ENCODE measurements around the gene SPOCK1.
"Not testable (repeated sequence)": the region's sequence is repeated elsewhere in the genome, so short reads cannot be mapped to it uniquely, and the experiment has no call there.

SPOCK1 gene

DNA sequence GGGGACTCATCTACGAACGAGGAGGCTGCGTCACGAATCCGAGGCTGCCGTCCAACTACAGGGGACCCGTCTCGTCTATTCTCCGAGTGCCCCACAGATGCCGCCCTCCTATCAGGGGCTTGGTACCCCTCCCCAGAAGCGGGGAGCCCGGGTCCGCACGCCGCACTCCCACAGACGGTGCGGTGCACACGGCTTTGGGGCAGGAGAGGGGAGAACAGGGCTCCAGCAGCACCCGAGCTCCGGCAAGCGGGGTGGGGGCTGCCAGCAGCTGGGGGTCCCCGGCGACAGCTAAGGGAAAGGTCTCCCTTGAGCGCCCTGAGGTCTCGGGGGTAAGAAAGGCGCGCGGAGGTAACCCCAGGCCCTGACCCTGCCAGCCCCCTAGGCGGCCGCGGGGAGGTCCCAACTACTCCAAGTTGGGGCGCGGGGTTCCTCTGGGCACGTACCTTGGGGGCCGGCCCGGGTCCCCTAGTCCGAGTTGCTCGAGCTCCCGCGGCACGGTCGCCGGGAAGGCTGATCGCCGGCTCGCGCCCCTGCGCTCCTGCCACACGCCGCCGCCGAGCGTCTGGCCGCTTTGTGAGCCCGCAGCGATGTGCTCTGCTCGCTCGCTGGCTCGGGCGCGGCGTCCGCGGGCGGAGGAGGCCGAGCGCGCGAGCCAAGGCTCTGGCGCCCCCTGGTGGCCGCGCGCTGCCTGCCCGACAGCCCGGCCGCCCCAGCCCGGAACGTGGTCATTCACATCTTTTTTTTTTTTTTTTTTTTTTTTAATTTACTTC lies at the start of gene SPOCK1:
TSS of gene SPOCK1 (minus strand) at position 591 of the 770 bp plus-strand sequence.
- H3K4me3 Mint-ChIP-seq: no peak within 1 kb of the TSS
- H3K27ac Mint-ChIP-seq: no peak within 1 kb of the TSS
- peaks cover 22% of the 10 kb centered on the region for H3K27me3 Mint-ChIP-seq
- H3K4me1 Mint-ChIP-seq (ENCODE audit: low read depth): no peaks in the 10 kb centered on the region
- no peaks in the 10 kb centered on the region for H3K9me3 Mint-ChIP-seq (ENCODE audit: low read depth)
- no peaks in the 10 kb centered on the region for H3K36me3 Mint-ChIP-seq

DNA sequence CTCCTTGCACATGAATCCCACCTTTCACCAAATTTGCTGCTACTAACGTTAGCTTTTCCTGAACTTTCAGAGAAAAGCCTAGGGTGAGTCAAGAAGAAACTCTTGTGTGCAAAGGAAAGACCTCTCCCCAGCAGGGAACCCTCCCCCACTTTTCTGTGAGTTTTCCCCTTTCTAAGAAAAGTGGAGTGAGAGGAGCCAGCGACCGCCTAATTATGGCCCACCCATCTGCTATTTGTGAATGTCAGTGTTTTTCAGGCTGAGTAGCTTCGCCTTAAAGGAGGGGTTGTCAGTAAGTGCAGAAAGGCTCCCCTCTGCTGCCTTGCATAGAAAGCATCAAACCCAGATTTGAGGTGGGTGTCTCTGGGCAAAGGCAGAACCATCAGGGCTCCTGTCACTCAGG lies 46.8 kb upstream of the SPOCK1 start:
- Mint-ChIP-seq H3K4me1 (ENCODE audit: low read depth) (no peaks in the 10 kb centered on the region), H3K27me3 (peaks cover 22% of the 10 kb centered on the region), H3K4me3 (no peak overlapping the region), H3K9me3 (ENCODE audit: low read depth) (peaks cover 10% of the 10 kb centered on the region), H3K27ac (no peak overlapping the region), H3K36me3 (peaks cover 2% of the 10 kb centered on the region)

DNA sequence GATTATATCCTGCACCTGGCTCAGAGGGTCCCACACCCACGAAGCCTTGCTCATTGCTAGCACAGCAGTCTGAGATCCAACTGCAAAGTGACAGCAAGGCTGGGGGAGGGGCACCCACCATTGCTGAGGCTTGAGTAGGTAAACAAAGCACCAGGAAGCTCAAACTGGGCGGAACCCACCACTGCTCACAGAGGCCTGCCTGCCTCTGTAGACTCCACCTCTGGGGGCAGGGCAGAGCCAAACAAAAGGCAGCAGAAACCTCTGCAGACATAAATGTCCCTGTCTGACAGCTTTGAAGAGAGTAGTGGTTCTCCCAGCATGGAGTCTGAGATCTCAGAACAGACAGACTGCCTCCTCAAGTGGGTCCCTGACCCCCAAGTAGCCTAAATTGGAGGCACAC lies 36.3 kb upstream of the SPOCK1 start:
- not testable (repeated sequence) for H3K4me3 Mint-ChIP-seq; H3K27me3 Mint-ChIP-seq; H3K4me1 Mint-ChIP-seq (ENCODE audit: low read depth); H3K9me3 Mint-ChIP-seq (ENCODE audit: low read depth); H3K27ac Mint-ChIP-seq; H3K36me3 Mint-ChIP-seq

DNA sequence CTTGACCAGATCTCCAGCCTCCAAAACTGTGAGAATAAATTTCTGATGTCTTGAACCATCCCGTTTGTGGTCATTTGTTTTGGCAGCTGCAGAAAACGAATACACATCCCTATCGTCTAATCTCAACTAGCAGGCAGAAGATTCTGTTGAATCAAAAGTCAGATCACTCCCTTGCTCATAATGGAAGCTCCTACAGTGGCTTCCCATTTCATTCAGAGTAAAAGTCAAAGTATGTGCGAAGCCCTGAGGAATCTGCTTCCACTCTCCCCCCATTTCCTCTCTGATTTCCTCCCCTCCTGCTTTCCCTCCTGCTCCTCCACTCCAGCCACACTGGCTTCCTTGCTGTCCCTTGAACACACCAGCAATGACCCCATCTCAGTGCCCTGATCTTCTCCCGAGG lies 34.8 kb upstream of the SPOCK1 start:
- Mint-ChIP-seq H3K27ac (no peak overlapping the region), H3K9me3 (ENCODE audit: low read depth) (peaks cover 5% of the 10 kb centered on the region), H3K4me3 (no peak overlapping the region), H3K4me1 (ENCODE audit: low read depth) (no peaks in the 10 kb centered on the region), H3K36me3 (no peaks in the 10 kb centered on the region), H3K27me3 (no peaks in the 10 kb centered on the region)

DNA sequence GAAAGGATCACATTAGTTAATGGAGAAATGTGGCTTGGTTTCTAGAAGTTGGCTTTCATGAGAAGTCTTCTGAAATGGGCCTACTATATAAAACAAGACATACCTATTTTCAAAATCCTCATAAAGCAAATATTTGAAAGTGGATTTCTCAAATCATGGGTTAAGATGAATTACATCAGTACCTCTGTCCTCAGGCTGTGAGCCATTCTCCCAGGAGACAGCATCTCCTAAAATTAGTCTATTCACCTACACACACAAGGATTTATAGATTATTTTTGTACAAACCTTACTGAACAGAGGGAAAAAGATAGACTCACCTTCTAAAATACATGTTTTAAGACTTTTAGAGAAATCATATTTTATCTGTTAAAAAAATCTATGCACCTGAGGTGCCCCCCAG lies 32.1 kb upstream of the SPOCK1 start:
- peaks cover 2% of the 10 kb centered on the region for H3K27me3 Mint-ChIP-seq
- no peak overlapping the region for H3K27ac Mint-ChIP-seq
- H3K4me3 Mint-ChIP-seq: no peak overlapping the region
- no peaks in the 10 kb centered on the region for H3K36me3 Mint-ChIP-seq
- peaks cover 5% of the 10 kb centered on the region for H3K9me3 Mint-ChIP-seq (ENCODE audit: low read depth)
- no peaks in the 10 kb centered on the region for H3K4me1 Mint-ChIP-seq (ENCODE audit: low read depth)

DNA sequence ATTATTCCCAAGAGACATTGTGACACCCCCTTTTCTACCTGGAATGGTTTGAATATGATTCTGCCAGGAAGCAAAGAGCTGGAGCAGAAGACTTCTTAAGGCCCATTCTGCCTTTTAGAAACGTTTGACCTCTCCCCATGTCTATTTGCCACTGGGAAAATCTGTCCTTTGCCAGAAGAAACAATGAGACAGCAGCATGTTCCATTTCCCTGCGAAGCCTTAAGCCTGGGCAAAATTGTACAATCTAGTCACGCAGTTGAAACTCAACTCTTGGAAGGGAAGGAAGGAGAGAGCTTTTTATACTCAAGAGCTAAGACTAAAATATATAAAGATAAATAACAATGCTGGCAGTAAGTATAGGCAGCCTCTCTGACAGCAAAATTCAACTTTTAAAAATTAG lies 22.1 kb upstream of the SPOCK1 start:
- Mint-ChIP-seq H3K4me3 (no peak overlapping the region), H3K27ac (no peak overlapping the region), H3K36me3 (no peaks in the 10 kb centered on the region), H3K4me1 (ENCODE audit: low read depth) (no peaks in the 10 kb centered on the region), H3K9me3 (ENCODE audit: low read depth) (no peaks in the 10 kb centered on the region), H3K27me3 (peaks cover 22% of the 10 kb centered on the region)

DNA sequence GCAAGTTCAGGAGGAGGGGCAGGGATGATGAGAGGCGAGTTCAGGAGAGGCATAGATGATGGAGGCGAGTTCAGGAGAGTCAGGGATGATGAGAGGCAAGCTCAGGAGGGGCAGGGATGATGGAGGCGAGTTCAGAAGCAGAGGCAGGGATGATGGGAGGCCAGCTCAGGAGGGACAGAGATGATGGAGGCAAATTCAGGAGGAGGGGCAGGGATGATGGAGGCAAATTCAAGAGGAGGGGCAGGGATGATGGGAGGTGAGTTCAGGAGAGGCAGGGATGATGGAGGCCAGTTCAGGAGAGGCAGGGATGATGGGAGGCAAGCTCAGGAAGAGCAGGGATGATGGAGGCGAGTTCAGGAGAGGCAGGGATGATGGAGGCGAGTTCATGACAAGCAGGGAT lies 17.8 kb upstream of the SPOCK1 start:
- H3K36me3 Mint-ChIP-seq: no peaks in the 10 kb centered on the region
- no peak overlapping the region for H3K4me3 Mint-ChIP-seq
- H3K27me3 Mint-ChIP-seq: peaks cover 28% of the 10 kb centered on the region
- no peaks in the 10 kb centered on the region for H3K4me1 Mint-ChIP-seq (ENCODE audit: low read depth)
- H3K9me3 Mint-ChIP-seq (ENCODE audit: low read depth): no peaks in the 10 kb centered on the region
- no peak overlapping the region for H3K27ac Mint-ChIP-seq

DNA sequence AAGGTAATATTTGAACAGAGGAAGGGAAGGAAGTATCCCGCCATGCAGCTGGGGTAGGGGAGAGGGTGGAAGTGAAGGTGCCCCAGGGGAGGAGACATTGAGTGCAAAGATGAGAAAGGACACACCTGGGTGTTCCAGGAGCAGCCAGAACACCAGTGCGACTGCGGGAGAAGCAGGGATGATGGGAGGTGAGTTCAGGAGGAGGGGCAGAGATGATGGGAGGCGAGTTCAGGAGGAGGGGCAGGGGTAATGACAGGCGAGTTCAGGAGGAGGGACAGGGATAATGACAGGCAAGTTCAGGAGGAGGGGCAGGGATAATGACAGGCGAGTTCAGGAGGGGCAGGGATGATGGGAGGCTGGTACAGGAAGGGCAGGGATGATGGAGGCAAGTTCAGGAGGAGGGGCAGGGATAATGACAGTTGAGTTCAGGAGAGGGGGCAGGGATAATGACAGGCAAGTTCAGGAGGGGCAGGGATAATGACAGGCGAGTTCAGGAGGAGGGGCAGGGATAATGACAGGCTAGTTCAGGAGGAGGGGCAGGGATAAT lies 17.2 kb upstream of the SPOCK1 start:
- Mint-ChIP-seq H3K4me1 (ENCODE audit: low read depth) (no peaks in the 10 kb centered on the region), H3K9me3 (ENCODE audit: low read depth) (peaks cover 5% of the 10 kb centered on the region), H3K4me3 (no peak overlapping the region), H3K36me3 (no peaks in the 10 kb centered on the region), H3K27ac (no peak overlapping the region), H3K27me3 (peaks cover 32% of the 10 kb centered on the region)

DNA sequence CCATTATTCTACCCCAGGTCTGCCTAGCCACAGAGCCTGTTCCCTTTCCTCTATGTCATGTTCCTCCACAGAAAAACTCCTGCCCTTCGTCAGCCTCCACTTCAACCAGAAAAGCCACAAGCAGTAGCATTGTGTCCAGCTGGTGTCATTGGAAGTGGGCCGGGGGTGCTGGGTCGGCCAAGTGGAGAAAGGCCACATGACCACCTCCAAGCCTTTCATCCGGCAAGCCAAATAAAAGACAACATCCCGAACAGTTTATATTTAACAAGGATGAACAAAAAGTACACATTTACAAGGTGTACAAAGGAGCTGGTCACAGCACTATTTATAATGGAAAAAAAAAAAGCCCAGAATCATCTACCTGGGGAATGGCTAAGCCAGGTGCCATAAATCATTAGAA lies 16.1 kb upstream of the SPOCK1 start:
- Mint-ChIP-seq H3K27ac (no peak overlapping the region), H3K4me3 (no peak overlapping the region), H3K4me1 (ENCODE audit: low read depth) (no peaks in the 10 kb centered on the region), H3K27me3 (peaks cover 32% of the 10 kb centered on the region), H3K9me3 (ENCODE audit: low read depth) (peaks cover 5% of the 10 kb centered on the region), H3K36me3 (no peaks in the 10 kb centered on the region)

DNA sequence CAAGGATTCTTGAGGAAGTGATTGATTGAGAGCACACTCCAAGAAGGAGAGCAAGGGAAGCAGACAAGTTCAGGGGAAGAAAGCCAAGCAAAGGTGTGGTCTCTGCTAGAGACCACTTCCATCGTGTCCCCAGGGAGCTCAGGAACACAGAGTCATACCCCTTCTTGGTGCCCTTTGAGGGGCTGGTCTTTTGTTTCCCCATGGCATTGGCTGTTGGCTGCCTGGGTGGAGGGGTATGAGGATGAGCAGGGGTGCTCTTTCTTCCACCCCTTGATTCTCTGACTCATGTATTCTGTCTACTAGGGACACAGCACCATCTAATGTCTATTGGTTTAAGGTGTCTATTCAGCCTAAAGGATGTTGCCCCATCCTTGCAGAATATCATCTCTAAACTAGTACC lies 11.5 kb upstream of the SPOCK1 start:
- H3K4me3 Mint-ChIP-seq: no peak overlapping the region
- H3K27ac Mint-ChIP-seq: no peak overlapping the region
- H3K36me3 Mint-ChIP-seq: no peaks in the 10 kb centered on the region
- H3K27me3 Mint-ChIP-seq: peaks cover 29% of the 10 kb centered on the region
- H3K4me1 Mint-ChIP-seq (ENCODE audit: low read depth): no peaks in the 10 kb centered on the region
- peaks cover 5% of the 10 kb centered on the region for H3K9me3 Mint-ChIP-seq (ENCODE audit: low read depth)

DNA sequence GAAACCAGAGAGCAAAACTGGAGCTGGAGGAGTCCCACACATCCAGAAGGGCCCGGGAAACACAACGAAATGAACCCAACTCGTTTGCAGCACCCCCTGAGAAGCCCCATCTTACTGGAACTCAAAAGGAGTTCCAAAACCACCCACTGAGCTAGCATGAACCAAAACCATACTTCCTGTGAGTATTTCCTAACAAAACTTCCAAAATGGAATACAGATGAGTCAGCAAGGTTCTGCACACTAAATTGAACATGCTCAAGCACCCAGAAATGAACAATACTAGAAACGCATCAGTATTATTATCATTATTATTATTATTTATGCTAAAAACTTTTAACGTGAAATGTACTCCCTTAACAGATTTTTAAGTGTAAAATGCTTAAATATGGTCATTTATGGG lies 8.0 kb upstream of the SPOCK1 start:
- Mint-ChIP-seq H3K27ac (no peak overlapping the region), H3K27me3 (peaks cover 29% of the 10 kb centered on the region)

DNA sequence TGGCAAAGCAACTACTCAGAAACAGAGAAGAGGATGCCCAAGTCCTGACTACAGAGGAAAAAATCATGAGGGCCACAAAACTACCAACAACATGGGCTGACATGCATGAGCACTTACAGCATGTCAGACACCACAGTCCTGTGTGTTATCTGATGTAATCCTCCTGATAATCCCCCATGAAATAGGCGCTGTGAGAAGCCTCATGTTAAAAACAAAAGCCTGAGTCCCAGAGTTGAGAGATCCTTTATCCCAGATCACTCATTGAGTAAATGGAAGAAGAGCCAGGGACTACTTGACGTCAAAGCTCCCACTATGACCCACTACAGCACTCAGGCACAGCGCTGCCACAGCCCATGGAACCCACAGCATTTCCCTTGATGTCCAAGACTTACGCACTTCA lies 7.2 kb upstream of the SPOCK1 start:
- Mint-ChIP-seq H3K27ac (no peak overlapping the region), H3K4me1 (ENCODE audit: low read depth) (no peaks in the 10 kb centered on the region), H3K27me3 (peaks cover 22% of the 10 kb centered on the region), H3K4me3 (no peak overlapping the region), H3K36me3 (no peaks in the 10 kb centered on the region), H3K9me3 (ENCODE audit: low read depth) (no peaks in the 10 kb centered on the region)

More for the DNA sequence above, 8.0 kb upstream of the SPOCK1 start:
- Mint-ChIP-seq H3K4me1 (ENCODE audit: low read depth) (no peaks in the 10 kb centered on the region), H3K4me3 (no peak overlapping the region), H3K9me3 (ENCODE audit: low read depth) (peaks cover 5% of the 10 kb centered on the region), H3K36me3 (no peaks in the 10 kb centered on the region)

DNA sequence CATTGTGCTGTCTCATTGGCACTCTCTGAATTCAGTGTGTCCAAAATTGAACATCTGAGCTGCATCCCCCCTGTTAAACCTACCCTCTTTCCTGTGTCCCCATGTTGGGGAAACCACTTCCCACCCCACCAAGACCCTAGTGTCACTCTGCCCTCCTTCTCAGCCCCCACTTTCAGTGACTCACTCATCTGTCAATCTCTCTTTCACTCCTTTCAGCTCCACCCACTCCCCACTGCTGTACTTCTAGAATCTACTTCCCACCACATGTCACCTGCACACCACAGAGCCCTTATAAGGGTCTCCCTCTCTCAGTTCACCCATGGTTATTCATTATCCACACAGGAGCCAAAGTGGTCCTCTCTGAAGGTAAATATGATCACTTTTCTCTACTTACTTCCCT lies 5.8 kb upstream of the SPOCK1 start:
- Mint-ChIP-seq H3K27ac (no peak overlapping the region), H3K4me3 (no peak overlapping the region), H3K4me1 (ENCODE audit: low read depth) (no peaks in the 10 kb centered on the region), H3K36me3 (no peaks in the 10 kb centered on the region), H3K27me3 (peaks cover 21% of the 10 kb centered on the region), H3K9me3 (ENCODE audit: low read depth) (no peaks in the 10 kb centered on the region)

DNA sequence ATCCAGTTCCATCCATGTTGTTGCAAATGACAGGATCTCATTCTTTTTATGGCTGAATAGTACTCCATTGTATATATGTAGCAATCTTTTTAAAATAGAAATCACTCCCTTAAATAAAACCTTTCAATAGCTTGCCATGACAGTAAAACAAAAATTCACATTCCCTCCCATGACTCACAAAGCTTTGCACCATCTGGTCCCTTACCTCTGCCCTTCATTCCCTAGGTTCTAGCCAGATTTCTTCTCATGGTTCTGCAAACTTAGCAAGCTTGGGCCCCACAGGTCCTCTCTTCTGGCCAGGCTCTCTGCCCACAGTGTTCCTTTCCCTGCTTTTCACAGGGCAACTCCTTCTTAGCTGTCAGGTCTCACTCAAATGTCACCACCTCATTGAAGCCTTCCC lies 4.3 kb upstream of the SPOCK1 start:
- Mint-ChIP-seq H3K9me3 (ENCODE audit: low read depth) (no peaks in the 10 kb centered on the region), H3K36me3 (no peaks in the 10 kb centered on the region), H3K4me3 (no peak overlapping the region), H3K27me3 (peaks cover 21% of the 10 kb centered on the region), H3K27ac (no peak overlapping the region), H3K4me1 (ENCODE audit: low read depth) (no peaks in the 10 kb centered on the region)

DNA sequence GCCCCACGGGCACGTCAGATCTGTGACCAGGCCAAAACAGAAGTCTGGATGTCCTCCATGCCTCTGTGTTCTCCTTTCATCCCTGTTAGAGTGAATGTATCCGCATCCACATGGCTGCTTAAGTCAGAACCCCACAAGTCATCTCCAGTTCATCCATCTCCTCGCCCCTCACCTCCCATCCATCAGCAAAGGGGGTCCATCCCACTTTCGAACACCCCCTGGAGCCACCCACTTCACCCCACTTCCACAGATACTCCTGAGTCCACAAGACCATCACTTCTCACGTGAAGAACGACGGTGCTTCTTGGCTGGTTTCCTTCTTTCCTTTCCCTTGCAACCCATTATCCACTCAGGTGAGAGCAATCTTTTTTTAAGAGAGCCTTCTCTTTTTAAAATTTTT lies 3.5 kb upstream of the SPOCK1 start:
- H3K9me3 Mint-ChIP-seq (ENCODE audit: low read depth): no peaks in the 10 kb centered on the region
- no peak overlapping the region for H3K4me3 Mint-ChIP-seq
- H3K36me3 Mint-ChIP-seq: no peaks in the 10 kb centered on the region
- no peaks in the 10 kb centered on the region for H3K4me1 Mint-ChIP-seq (ENCODE audit: low read depth)
- H3K27ac Mint-ChIP-seq: no peak overlapping the region
- peaks cover 20% of the 10 kb centered on the region for H3K27me3 Mint-ChIP-seq

DNA sequence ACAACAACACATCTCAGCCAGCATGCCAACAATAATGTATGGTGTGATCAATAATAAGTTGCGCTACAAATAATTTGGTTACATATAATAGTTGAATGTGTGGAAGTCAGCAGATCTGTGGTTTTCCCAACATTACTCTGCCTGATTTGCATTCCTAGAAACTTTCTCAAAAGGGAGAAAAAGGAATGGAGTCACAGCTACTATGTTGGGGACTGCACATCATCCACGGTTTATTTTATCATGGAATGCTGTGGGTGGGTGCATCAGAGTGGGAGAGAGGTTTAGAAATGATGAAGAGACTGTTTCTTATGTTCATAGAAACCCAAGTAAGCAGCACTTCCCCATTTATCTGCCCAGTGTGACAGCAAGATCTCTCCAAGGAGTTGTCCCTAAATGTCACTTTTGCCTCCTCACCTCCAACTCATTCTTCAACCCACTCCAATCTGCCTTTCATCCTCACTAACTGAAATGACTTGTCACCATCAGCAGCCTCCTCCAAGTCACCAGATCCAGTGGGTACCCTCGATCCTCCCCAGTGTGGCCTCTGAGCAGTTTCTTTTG lies 2.8 kb upstream of the SPOCK1 start:
- no peaks in the 10 kb centered on the region for H3K4me1 Mint-ChIP-seq (ENCODE audit: low read depth)
- no peaks in the 10 kb centered on the region for H3K9me3 Mint-ChIP-seq (ENCODE audit: low read depth)
- no peaks in the 10 kb centered on the region for H3K36me3 Mint-ChIP-seq
- H3K27me3 Mint-ChIP-seq: peaks cover 22% of the 10 kb centered on the region
- no peak overlapping the region for H3K27ac Mint-ChIP-seq
- no peak overlapping the region for H3K4me3 Mint-ChIP-seq
